GM06990 (cell line): ENCODE results near the gene RBMS1.

Experiments used
- DNase-seq: peaks from one replicate; pipeline ENCODE4 v3.0.0-alpha.2; 2011; ENCODE audit not compliant: insufficient read length; ENCODE audit errors: extremely low read depth
- H3K27me3 ChIP-seq: replicated peaks from 2 replicates; pipeline ENCODE4 v1.6.0; 2011; ENCODE audit warnings: low read length; ENCODE audit not compliant: control insufficient read depth, insufficient read depth
- H3K36me3 ChIP-seq: 2 replicates; pipeline ENCODE4 v1.5.1; 2011; ENCODE audit warnings: low read length; ENCODE audit not compliant: control insufficient read depth, insufficient read depth
- H3K4me3 ChIP-seq: replicated peaks from 2 replicates; pipeline ENCODE4 v1.5.1; 2011; ENCODE audit warnings: low read depth, mild to moderate bottlenecking, control low read depth, low read length
- CTCF ChIP-seq: IDR thresholded peaks from 2 replicates; pipeline ENCODE4 v1.5.1; 2011; ENCODE audit warnings: low read length, control low read depth, mild to moderate bottlenecking, inconsistent platforms; ENCODE audit not compliant: insufficient read depth, poor library complexity, severe bottlenecking

Gene RBMS1

GRCh38 chr2:160287476-160287875, 206.1 kb downstream of the RBMS1 start:
- Histone ChIP-seq H3K27me3 (no peaks in the 10 kb centered on the region), H3K4me3 (no peak overlapping the region), H3K36me3 (no peaks in the 10 kb centered on the region)
- no peak for TF ChIP-seq CTCF
- DNase-seq, result no peak

- Histone ChIP-seq H3K36me3 (no peaks in the 10 kb centered on the region), H3K27me3 (no peaks in the 10 kb centered on the region), H3K4me3 (no peak overlapping the region)
- no peak for DNase-seq
- no peak for TF ChIP-seq CTCF
These were observed 207.1 kb downstream of the RBMS1 start for GRCh38 chr2:160286551-160286950.

- H3K36me3 ChIP-seq, result no peaks in the 10 kb centered on the region
- no peak for DNase-seq
- no peak for TF ChIP-seq CTCF
- H3K4me3 ChIP-seq, result no peak overlapping the region
- H3K27me3 ChIP-seq, result no peaks in the 10 kb centered on the region
These were observed 209.9 kb downstream of the RBMS1 start for GRCh38 chr2:160283675-160284074.

- TF ChIP-seq CTCF, result no peak
- Histone ChIP-seq H3K4me3 (no peak overlapping the region), H3K27me3 (no peaks in the 10 kb centered on the region), H3K36me3 (no peaks in the 10 kb centered on the region)
- no peak for DNase-seq
These were observed 211.5 kb downstream of the RBMS1 start for GRCh38 chr2:160282063-160282580.

- DNase-seq, result no peak
- Histone ChIP-seq H3K36me3 (no peaks in the 10 kb centered on the region), H3K4me3 (no peak overlapping the region), H3K27me3 (no peaks in the 10 kb centered on the region)
- TF ChIP-seq CTCF, result no peak
These were observed 212.4 kb downstream of the RBMS1 start for GRCh38 chr2:160281213-160281612.

GRCh38 chr2:160279813-160280465, 213.7 kb downstream of the RBMS1 start:
- Histone ChIP-seq H3K27me3 (no peaks in the 10 kb centered on the region), H3K4me3 (no peak overlapping the region), H3K36me3 (no peaks in the 10 kb centered on the region)
- DNase-seq, result no peak
- no peak for TF ChIP-seq CTCF
